GM18861 (cell line): Measurements from ENCODE around the gene NRTN.

ENCODE experiments used
- ATAC-seq: cut with Tn5 transposase; IDR thresholded peaks from one replicate; pipeline ENCODE4 v1.9.1; 2021; ENCODE audit not compliant: unreplicated experiment

Gene NRTN

DNA sequence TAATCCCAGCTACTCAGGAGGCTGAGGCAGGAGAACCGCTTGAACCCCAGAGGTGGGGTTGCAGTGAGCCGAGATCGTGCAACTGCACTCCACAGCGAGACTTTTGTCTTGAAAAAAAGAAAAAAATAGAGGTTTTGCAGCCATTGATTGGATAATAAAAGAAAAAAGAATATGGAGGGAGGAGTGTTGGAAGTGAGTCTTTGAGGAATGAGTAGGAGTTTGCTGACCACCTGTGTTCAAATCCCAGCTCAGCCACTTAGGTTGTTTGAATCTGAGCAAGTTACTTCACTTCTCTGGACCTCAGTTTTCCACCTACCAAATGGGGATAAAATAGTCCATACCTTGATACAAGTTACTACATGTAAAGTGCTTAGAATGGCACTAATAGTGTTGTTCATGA lies 6.2 kb downstream of the NRTN start:
- no peak for ATAC-seq

DNA sequence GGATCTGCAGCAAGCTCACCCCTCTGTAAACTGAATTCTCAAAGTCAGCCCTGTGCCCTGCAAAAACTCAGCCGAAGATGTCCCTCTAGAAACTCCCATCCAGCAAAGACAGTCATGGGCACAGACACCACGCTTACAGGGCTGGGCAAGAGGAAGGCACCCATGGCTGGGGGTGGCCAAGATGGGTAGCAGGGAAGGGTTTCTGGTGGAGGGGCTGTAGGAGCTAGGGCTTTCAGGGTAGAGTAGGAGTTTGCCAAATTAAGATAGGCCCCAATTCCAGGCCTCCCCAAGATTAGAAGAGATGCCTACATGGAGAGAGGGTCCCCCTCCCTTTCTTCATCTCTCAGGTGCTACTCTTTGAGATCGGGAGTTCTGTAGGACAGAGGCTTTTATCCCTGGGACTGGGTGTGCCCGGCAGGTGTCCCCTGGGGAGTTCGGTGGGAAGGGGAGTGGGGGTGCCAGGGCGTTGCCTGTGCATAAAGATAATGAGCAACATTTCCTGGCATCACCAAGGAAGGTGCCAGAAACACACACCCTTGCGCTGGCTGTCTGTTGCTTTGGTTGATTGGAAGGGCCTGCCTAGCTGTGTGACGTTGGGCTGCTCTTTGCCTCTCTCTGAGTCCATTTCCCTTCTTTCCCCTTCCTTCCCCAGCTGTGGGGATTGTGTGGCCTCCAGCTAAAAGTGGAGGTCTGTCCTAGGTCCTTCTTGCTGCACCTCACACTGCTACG lies 9.4 kb downstream of the NRTN start:
- no peak for ATAC-seq

- ATAC-seq: no peak
Measured at GRCh38 chr19:5814852-5815246, 10.0 kb downstream of the NRTN start.

DNA sequence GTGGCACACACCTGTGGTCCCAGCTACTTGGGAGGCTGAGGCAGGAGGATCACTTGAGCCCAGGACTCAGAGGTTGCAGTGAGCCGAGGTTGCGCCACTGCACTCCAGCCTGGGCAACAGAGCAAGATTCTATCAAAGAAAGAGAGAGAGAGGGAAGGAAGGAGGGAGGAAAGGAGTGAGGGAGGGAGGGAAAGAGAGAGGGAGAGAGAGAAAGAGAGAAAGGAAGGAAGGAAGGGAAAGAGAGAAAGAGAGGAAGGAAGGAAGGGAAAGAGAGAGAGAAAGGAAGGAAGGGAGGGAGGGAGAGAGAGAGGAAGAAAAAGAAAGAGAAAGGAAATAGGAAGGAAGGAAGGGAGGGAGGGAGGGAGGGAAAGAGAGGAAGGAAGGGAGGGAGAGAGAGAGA lies 12.4 kb downstream of the NRTN start:
- ATAC-seq: no peak

- no peak for ATAC-seq
Measured at GRCh38 chr19:5818594-5818993, 13.7 kb downstream of the NRTN start.

DNA sequence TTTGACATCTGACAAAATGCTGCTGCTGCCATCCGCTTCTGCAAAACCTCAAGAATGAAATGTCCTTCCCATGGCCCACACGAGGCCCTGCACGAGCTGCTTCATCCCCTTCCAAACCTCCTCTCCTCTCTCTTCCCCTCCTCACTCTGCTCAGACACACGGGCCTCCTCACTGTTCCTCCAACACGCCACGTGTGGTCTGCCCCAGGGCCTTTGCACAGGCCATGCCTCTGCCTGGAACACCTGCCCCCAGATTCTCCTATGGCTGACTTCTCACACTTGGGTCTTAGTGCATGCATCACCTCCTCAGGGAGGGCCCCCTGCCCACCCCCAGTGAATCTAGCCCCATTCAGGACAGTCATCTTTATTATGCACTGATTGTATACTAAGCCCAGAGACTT lies 15.9 kb downstream of the NRTN start:
- ATAC-seq: no peak

DNA sequence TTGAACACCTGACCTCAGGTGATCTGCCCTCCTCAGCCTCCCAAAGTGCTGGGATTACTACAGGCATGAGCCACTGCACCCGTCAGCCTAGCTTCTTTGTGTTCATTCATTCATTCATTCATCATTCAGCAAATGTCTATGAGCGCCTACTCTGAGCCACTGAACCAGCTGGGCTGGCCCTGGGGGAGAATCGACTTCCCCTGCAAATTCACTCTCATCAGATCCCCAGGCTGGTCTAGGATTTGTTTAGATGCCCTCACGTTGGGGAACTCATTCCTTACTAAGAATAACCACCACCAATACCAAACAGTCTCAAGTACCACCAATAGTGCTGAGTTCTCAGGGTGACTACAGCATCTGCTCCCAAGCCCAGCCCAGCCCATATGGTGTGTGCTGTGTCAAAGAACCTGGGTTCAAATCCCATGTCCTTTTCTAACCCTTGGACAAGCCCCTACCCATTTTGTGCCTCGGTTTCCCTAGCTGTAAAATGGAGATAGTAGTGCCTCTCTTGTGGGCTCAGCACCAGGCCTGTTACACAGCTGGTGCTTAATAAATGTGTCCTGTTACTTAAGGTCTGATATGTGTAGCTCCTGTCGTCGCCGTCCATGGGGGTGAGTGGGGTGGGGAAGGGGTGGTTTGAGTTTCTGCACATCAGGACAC lies 16.8 kb downstream of the NRTN start:
- ATAC-seq: no peak

DNA sequence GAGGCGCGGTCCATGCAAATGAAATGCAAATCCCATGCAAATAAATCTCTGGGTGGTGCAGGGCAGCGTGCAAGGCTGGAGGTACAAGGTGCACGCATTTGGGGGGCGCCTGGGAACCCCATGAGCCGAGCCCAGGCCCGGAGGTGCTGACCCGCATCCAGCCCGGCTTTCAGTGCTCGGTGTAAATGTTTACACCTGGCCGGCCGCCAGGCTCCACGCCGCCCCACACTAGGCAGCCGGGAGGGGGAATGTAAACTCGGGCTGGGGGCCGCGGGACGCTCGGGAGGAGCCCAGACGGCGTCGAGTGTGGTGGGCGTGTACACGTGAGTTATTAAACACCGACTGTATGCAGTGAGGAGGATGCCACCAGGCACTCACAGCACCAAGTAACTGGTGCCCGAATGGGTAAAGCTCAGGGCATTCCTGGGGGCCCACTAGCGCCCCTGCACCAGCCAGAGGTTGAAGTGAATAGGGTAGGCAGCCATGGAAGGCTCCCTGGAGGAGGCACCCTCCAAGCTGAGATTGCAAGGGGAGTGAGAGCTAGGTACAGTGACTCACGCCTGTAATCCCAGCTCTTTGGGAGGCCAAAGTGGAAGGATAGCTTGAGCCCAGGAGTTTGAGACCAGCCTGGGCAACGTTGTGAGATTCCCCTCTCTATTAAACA lies 17.4 kb downstream of the NRTN start:
- no peak for ATAC-seq

DNA sequence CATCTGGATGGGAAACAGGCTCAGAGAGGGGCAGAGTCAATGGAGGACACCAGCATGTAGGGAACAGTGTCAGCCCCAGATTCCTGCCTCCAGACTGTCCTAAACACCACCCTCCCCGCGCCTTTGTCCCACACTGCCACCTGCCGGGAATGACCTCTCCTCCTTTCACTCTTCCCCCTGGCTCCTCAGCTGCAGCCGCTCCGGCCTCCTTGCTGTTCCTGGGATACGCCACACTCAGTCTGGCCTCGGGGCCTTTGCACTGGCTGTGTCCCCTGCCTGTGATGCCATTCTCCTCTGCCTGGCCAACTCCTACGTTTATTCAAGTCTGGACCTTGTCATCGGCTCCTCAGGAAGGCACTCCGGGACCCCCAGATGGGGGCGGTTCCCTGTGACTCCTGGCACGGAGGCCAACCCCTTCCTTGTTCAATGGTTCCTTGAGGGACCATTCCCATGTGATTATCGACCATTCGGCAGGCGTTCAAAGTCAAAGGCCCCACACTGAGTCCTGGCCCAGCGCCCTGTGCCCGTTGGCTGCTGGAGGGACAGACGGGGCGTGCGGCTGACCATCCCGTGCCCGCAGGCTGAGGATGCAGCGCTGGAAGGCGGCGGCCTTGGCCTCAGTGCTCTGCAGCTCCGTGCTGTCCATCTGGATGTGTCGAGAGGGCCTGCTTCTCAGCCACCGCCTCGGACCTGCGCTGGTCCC lies 18.9 kb downstream of the NRTN start:
- no peak for ATAC-seq

DNA sequence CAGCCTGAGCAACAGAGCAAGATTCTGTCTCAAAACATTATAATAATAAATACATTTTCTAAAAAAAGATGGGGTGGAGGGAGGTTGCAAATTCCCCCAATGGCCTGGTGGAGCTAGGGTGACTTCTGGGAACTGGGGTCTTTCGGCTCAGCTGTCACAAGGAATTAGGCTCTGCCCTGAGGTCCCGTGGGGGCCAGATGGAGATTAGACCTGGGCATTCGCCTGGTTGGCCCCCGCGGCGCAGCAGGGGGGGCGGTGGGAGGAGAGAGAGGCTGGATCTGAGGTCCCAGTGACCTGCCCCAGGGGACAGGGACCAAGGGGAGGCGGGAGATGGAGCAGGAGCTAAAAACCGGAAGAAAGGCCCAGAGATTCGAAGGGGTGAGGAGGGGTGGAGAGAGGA lies 19.9 kb downstream of the NRTN start:
- no peak for ATAC-seq

DNA sequence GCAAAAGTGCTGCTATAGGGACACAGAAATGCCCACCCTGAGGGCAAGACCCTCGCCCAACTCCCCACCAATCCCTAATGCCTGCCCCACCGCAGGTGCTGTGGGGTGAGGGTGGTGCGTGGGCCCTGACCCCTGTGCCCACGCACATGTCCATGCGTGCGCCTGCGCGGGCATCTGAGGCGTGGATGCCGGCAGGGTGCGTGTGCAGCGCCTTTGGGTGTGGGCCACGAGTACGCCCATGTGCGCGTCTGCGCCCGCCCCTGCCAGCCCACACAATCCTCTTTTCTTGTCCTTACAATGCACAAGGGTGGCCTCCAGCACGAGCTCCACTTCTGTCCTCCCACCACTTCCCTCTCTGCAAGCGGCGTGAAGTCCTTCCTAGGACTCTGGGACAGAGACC lies 20.3 kb downstream of the NRTN start:
- ATAC-seq: no peak

- ATAC-seq: no peak
Measured at GRCh38 chr19:5826531-5827341, 21.9 kb downstream of the NRTN start.

DNA sequence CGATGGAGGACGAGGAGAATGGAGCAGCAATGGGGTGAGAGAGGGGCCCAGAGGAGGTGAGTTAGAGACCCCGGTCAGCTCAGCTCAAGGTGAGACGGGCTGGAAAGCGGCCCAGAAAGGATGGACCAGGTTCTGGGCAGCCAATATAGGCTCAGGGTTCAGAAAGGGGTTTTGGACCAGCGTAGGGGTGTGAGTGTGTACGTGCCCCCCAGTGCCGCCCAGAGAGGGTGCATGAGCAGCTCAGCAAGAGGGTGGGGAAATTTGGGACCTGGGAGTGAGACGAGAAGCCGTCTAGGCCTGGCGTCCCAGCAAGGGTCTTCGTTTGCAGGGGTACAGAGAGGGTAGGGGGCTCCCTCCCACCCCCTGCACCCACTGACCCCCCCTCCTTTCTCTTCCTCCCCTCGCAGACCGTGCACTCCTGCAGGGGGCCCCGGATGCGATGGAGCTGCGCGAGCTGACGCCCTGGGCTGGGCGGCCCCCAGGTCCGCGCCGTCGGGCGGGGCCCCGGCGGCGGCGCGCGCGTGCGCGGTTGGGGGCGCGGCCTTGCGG lies 22.5 kb downstream of the NRTN start:
- no peak for ATAC-seq

GRCh38 chr19:5827891-5828660 lies 23.2 kb downstream of the NRTN start:
- ATAC-seq: peak; percentile 79

DNA sequence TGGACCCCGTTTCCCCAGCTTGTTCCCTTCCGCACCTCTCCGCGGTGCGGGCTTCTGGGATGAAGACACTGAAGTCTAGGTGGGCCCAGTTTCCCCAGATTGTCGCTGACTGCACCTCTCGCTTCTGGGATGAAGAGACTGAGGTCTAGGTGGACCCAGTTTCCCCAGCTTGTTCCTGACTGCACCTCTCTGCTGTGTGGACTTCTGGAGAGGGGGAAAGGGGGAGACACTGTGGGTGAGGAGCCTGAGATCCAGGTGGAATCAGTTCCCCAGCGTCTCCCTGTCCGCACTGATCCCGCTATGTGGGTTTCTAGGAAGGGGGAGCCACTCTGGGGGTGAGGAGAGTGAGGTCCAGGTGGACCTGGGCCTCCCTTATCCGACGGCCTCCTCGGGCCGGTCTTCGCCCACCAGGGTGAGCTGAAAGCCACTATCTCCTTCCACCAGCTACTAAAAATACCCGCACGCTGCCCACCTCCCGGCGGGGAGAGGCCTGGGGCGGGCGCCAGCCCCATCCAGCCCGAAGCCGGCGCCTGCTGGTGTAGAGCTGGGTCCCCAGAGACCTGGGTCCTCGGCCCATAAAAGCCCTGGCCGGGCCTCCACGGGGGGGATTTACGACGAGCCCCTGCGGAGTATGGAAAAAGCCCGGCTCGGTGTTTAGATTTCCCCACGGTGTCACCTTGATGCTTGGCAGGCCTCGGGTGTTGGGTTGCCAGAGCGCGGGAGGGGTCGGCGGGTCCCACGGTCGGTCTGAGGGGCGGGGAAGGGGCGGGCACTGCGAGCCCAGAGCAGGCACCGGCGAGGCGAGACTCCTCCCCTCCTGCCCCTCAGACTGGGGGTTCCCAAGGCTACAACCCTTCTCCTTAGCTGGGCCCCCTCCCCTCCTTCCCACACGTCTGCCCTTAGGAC lies 24.0 kb downstream of the NRTN start:
- ATAC-seq: no peak

- ATAC-seq: no peak
Measured at GRCh38 chr19:5829567-5830310, 24.9 kb downstream of the NRTN start.

DNA sequence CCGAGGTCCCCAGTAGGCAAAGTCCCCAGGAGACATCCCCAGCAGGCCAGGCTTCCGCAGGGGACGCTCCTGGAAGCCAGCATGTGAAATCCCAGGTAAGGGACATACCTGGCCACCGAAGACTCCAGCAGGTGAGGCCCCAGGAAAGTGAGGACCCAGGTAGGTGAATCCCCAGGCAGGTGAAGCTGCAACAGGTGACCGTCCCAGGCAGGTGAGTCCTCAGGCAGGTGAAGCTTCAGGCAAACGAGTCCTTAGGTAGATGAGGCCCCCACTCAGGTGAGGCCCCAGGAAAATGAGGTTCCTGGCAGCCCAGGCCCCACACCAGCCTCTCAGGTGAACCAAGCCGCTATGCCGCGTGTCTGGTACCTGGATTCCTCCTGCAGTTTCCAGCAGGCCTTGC lies 26.3 kb downstream of the NRTN start:
- no peak for ATAC-seq

- no peak for ATAC-seq
Measured at GRCh38 chr19:5832061-5832460, 27.2 kb downstream of the NRTN start.
